ENCODE results near the gene HMGXB3.

- TF ChIP-seq CTCF (IDR thresholded peaks at IDR 0.05) (no peak), POLR2A (IDR thresholded peaks at IDR 0.05) (no peak)
These were observed 59.9 kb downstream of the HMGXB3 start for GRCh38 chr5:150060471-150060870.
